Neuronal stem cell (in vitro differentiated cells): ENCODE results near the gene KIAA0825.

Experiments
- DNase-seq: peaks from one replicate; pipeline ENCODE4 v3.0.0-alpha.2; 2013; ENCODE audit warnings: low spot score
- H2AFZ ChIP-seq: one replicate; pipeline ENCODE4 v1.6.1; 2013; ENCODE audit warnings: mild to moderate bottlenecking, low read length, inconsistent platforms
- H2AK5ac ChIP-seq: 2 replicates; pipeline ENCODE4 v1.6.1; 2013; ENCODE audit warnings: low read depth, mild to moderate bottlenecking, inconsistent platforms, low read length, moderate library complexity, mixed read lengths
- H2BK120ac ChIP-seq: 2 replicates; pipeline ENCODE4 v1.6.1; 2013; ENCODE audit warnings: low read depth, mild to moderate bottlenecking, inconsistent platforms, low read length, moderate library complexity, mixed read lengths
- H2BK12ac ChIP-seq: one replicate; pipeline ENCODE4 v1.6.1; 2013; ENCODE audit warnings: low read length, inconsistent platforms
- H2BK15ac ChIP-seq: 2 replicates; pipeline ENCODE4 v1.6.1; 2013; ENCODE audit warnings: mild to moderate bottlenecking, low read length, inconsistent platforms, mixed read lengths
- H2BK5ac ChIP-seq: one replicate; pipeline ENCODE4 v1.6.1; 2013; ENCODE audit warnings: inconsistent platforms, mild to moderate bottlenecking, low read length, moderate library complexity
- H3K14ac ChIP-seq: one replicate; pipeline ENCODE4 v1.6.1; 2013; ENCODE audit warnings: low read length, inconsistent platforms
- H3K18ac ChIP-seq: 2 replicates; pipeline ENCODE4 v1.6.1; 2013; ENCODE audit warnings: low read length, inconsistent platforms
- H3K23ac ChIP-seq: 2 replicates; pipeline ENCODE4 v1.6.1; 2013; ENCODE audit warnings: low read depth, mild to moderate bottlenecking, mixed read lengths, low read length, inconsistent platforms; ENCODE audit not compliant: poor library complexity
- H3K27ac ChIP-seq: replicated peaks from 3 replicates; pipeline ENCODE4 v1.5.1; 2013; ENCODE audit warnings: low read length, inconsistent platforms
- H3K27me3 ChIP-seq, 3 experiments: 2 replicates each; pipeline ENCODE4 v1.6.1; 2013; ENCODE audit warnings: low read length in 3 of 3, mild to moderate bottlenecking in 2 of 3, inconsistent platforms in 1 of 3, low read depth in 1 of 3, mixed read lengths in 1 of 3, moderate library complexity in 1 of 3; ENCODE audit not compliant: control insufficient read depth in 3 of 3, insufficient read depth in 3 of 3
- H3K36me3 ChIP-seq, 2 donors: replicated peaks in 1 of 2; 2 replicates each; pipeline ENCODE4 v1.6.1; 2013; ENCODE audit warnings: low read length in 2 of 2; ENCODE audit not compliant: control insufficient read depth in 2 of 2, insufficient read depth in 2 of 2
- H3K4ac ChIP-seq: 2 replicates; pipeline ENCODE4 v1.6.1; 2013; ENCODE audit warnings: inconsistent platforms, mild to moderate bottlenecking, low read length, moderate library complexity
- H3K4me1 ChIP-seq, 2 donors: 1 replicate in 1 of 2; 2 replicates in 1 of 2; pipeline ENCODE4 v1.6.1; 2013; ENCODE audit warnings: low read length in 2 of 2, low read depth in 1 of 2; ENCODE audit not compliant: control insufficient read depth in 2 of 2, insufficient read depth in 1 of 2
- H3K4me2 ChIP-seq: one replicate; pipeline ENCODE4 v1.6.1; 2013; ENCODE audit warnings: mild to moderate bottlenecking, low read length, inconsistent platforms; ENCODE audit not compliant: insufficient read depth, poor library complexity, severe bottlenecking
- H3K4me3 ChIP-seq, 2 donors: 2 replicates each; pipeline ENCODE4 v1.5.1; 2013; ENCODE audit warnings: low read length in 2 of 2, mild to moderate bottlenecking in 2 of 2, inconsistent platforms in 1 of 2, moderate library complexity in 1 of 2
- H3K79me1 ChIP-seq: one replicate; pipeline ENCODE4 v1.6.1; 2013; ENCODE audit warnings: low read depth, mild to moderate bottlenecking, inconsistent platforms, low read length, moderate library complexity
- H3K9ac ChIP-seq: one replicate; pipeline ENCODE4 v1.6.1; 2013; ENCODE audit warnings: mild to moderate bottlenecking, low read depth, low read length, inconsistent platforms; ENCODE audit not compliant: poor library complexity
- H3K9me3 ChIP-seq, 2 donors: replicated peaks in 1 of 2; 2 replicates each; pipeline versions ENCODE3 to v1.6.1; 2013; ENCODE audit warnings: low read length in 2 of 2, mild to moderate bottlenecking in 2 of 2, inconsistent platforms in 1 of 2, low read depth in 1 of 2, mixed read lengths in 1 of 2, moderate library complexity in 1 of 2; ENCODE audit not compliant: control insufficient read depth in 2 of 2, insufficient read depth in 1 of 2
- H4K8ac ChIP-seq: one replicate; pipeline ENCODE4 v1.6.1; 2013; ENCODE audit warnings: low read depth, mild to moderate bottlenecking, inconsistent platforms, low read length, moderate library complexity
- H4K91ac ChIP-seq: one replicate; pipeline ENCODE4 v1.6.1; 2013; ENCODE audit warnings: low read length, low read depth, mild to moderate bottlenecking, inconsistent platforms; ENCODE audit not compliant: poor library complexity
- WGBS, 2 donors: extraction: QIAGEN DNeasy Blood & Tissue Kit; methylation state at CpG; one replicate each; pipeline ENCODE4 v1.1.7; 2013; ENCODE audit warnings: missing lambda C conversion rate in 2 of 2, mixed read lengths in 1 of 2; ENCODE audit not compliant: insufficient read length in 2 of 2, insufficient replicate concordance in 1 of 2; ENCODE audit errors: extremely low coverage in 2 of 2; 5-methylcytosine and 5-hydroxymethylcytosine counted together

Gene KIAA0825

GRCh38 chr5:94396687-94397086 is 221.7 kb downstream of the KIAA0825 start:
- H2AK5ac ChIP-seq, result no peak overlapping the region
- H3K18ac ChIP-seq, result no peak overlapping the region
- no peaks in the 10 kb centered on the region for H3K4me1 ChIP-seq
- no peak overlapping the region for H3K4me2 ChIP-seq
- H3K23ac ChIP-seq, result no peak overlapping the region
- no peak overlapping the region for H2BK120ac ChIP-seq
- H4K8ac ChIP-seq, result no peak overlapping the region
- DNase-seq, result no peak
- no peaks in the 10 kb centered on the region for H3K79me1 ChIP-seq
- H2BK15ac ChIP-seq, result no peak overlapping the region
- H3K27ac ChIP-seq, result no peak overlapping the region
- no peak overlapping the region for H3K9ac ChIP-seq
- no peaks in the 10 kb centered on the region for H3K9me3 ChIP-seq
- no peak overlapping the region for H3K4me3 ChIP-seq
- H2AFZ ChIP-seq, result no peak overlapping the region
- H4K91ac ChIP-seq, result no peak overlapping the region
- H2BK5ac ChIP-seq, result no peak overlapping the region
- H3K27me3 ChIP-seq, result no peaks in the 10 kb centered on the region
- H3K14ac ChIP-seq, result no peak overlapping the region
- no peak overlapping the region for H2BK12ac ChIP-seq
- no peaks in the 10 kb centered on the region for H3K36me3 ChIP-seq
- no peak overlapping the region for H3K4ac ChIP-seq

- H2AFZ ChIP-seq, result no peak overlapping the region
- no peak overlapping the region for H3K14ac ChIP-seq
- no peak overlapping the region for H2BK12ac ChIP-seq
- no peaks in the 10 kb centered on the region for H3K27me3 ChIP-seq
- H3K27ac ChIP-seq, result no peak overlapping the region
- H2BK15ac ChIP-seq, result no peak overlapping the region
- H3K36me3 ChIP-seq, result no peaks in the 10 kb centered on the region
- no peak overlapping the region for H3K4me2 ChIP-seq
- no peak overlapping the region for H3K18ac ChIP-seq
- no peak for DNase-seq
- no peak overlapping the region for H4K91ac ChIP-seq
- no peak overlapping the region for H4K8ac ChIP-seq
- H2AK5ac ChIP-seq, result no peak overlapping the region
- H3K4me3 ChIP-seq, result no peak overlapping the region
- no peak overlapping the region for H2BK120ac ChIP-seq
- no peaks in the 10 kb centered on the region for H3K9me3 ChIP-seq
- no peak overlapping the region for H3K23ac ChIP-seq
- no peaks in the 10 kb centered on the region for H3K4me1 ChIP-seq
- H2BK5ac ChIP-seq, result no peak overlapping the region
- no peaks in the 10 kb centered on the region for H3K79me1 ChIP-seq
- no peak overlapping the region for H3K9ac ChIP-seq
- H3K4ac ChIP-seq, result no peak overlapping the region
- WGBS, 2 donors, result no CpG with 5 or more reads among the region's 1 CpG
Measured at GRCh38 chr5:94395468-94395867, 222.9 kb downstream of the KIAA0825 start.

- H2BK5ac ChIP-seq, result no peak overlapping the region
- WGBS, 2 donors, result no CpG with 5 or more reads among the region's 1 CpG
- no peak overlapping the region for H3K4ac ChIP-seq
- no peak overlapping the region for H3K27ac ChIP-seq
- H3K23ac ChIP-seq, result no peak overlapping the region
- no peak overlapping the region for H3K14ac ChIP-seq
- no peaks in the 10 kb centered on the region for H3K36me3 ChIP-seq
- no peaks in the 10 kb centered on the region for H3K9me3 ChIP-seq
- H2AK5ac ChIP-seq, result no peak overlapping the region
- no peak overlapping the region for H3K4me2 ChIP-seq
- H2BK15ac ChIP-seq, result no peak overlapping the region
- H3K9ac ChIP-seq, result no peak overlapping the region
- H3K27me3 ChIP-seq, result no peaks in the 10 kb centered on the region
- no peak overlapping the region for H3K18ac ChIP-seq
- no peak overlapping the region for H2BK12ac ChIP-seq
- H4K91ac ChIP-seq, result no peak overlapping the region
- H4K8ac ChIP-seq, result no peak overlapping the region
- H2BK120ac ChIP-seq, result no peak overlapping the region
- H3K4me1 ChIP-seq, result no peaks in the 10 kb centered on the region
- no peak overlapping the region for H3K4me3 ChIP-seq
- H2AFZ ChIP-seq, result no peak overlapping the region
- H3K79me1 ChIP-seq, result no peaks in the 10 kb centered on the region
- DNase-seq, result no peak
Measured at GRCh38 chr5:94391996-94392395, 226.4 kb downstream of the KIAA0825 start.

GRCh38 chr5:94389515-94389899 is 228.9 kb downstream of the KIAA0825 start:
- Histone ChIP-seq H2BK12ac (no peak overlapping the region), H2AFZ (no peak overlapping the region), H2BK120ac (no peak overlapping the region), H3K4me2 (no peak overlapping the region), H3K4me3 (no peak overlapping the region), H2BK5ac (no peak overlapping the region), H3K23ac (no peak overlapping the region), H4K91ac (no peak overlapping the region), H3K14ac (no peak overlapping the region), H3K4me1 (no peaks in the 10 kb centered on the region), H3K27me3 (no peaks in the 10 kb centered on the region), H4K8ac (no peak overlapping the region), H2BK15ac (no peak overlapping the region), H3K9ac (no peak overlapping the region), H3K36me3 (no peaks in the 10 kb centered on the region), H3K9me3 (no peaks in the 10 kb centered on the region), H3K18ac (no peak overlapping the region), H2AK5ac (no peak overlapping the region), H3K79me1 (no peaks in the 10 kb centered on the region), H3K27ac (no peak overlapping the region), H3K4ac (no peak overlapping the region)
- no peak for DNase-seq
